GM21786 (cell line): ENCODE data around the gene FBXL5.

ENCODE experiments used
- ATAC-seq: cut with Tn5 transposase; IDR thresholded peaks from one replicate; pipeline ENCODE4 v1.9.1; 2021; ENCODE audit not compliant: unreplicated experiment

FBXL5 gene

DNA sequence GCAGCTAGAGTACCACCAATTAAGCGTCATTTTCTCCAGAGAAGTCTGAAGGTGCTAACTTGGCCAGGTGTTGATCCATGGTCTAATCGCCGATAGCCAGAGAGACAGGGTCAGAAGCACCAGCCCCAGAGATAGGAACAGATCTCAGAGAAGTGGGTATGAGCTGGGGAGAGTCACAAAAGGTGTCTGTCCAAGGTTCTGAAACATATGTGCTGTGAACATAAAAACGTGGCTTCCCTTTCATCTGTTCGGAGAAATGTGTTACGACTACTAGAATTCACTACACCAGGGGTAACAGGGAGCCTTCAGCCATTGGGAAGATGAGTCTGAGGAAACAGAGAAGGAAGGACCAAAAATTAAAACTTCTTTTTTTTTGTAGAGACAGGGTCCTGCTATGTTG lies 91.3 kb downstream of the FBXL5 start:
- no peak for ATAC-seq

DNA sequence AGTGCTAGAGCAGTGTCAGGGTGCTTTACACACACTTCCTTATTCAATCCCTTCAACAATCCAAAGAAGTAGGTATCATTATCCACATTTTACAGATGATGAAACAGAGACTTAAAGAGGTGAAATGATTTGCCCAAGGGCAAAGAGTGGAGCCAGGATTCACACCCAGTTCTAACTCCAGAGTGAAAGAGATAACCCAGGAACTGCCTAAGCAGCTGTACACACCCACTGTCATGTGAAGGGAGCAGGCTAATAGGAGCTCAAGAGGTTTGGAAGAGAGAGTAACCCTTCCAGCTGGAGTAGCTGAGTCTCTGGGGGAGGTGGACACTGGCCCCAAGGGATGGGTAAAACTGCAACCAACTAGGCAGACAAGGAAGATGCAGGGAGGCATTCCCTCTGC lies 92.5 kb downstream of the FBXL5 start:
- no peak for ATAC-seq

DNA sequence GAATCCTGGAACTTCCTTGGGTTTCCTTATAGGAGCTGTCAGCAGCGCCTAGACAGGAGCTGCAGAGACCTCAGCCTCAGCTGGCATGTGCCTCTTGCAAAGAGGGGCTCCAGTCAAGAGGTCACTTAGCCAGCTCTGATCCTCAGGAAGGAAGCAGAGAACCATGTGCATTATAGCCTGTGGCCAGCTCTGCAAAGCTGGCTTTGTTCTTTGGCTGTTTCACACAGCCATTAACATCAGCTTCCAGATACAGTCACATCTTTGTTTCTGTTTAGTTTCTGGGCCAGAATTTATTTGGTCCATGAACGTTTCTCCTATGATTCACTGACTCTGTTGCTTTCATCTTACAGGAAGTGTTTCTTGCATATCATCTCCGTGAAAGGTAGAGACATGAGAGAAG lies 93.0 kb downstream of the FBXL5 start:
- ATAC-seq, result no peak

DNA sequence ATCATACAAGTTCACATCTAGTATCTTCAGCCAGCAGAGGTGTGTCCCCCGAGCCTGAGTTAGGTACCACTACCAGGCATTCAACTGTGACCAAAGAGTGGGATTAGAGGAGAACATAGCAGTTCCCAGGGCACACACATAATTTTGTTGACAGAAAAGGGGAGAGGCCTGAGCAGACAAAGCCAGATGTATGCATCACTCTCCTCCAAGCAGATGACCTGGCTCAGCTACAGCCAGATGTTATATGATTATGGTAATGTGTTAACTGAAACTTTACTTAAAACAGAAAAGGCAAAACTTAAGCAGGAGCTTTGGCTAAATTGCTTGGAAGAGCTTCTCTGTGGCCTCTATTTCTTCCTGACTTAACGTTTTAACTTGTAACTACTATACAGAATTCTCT lies 96.6 kb downstream of the FBXL5 start:
- ATAC-seq, result no peak

- no peak for ATAC-seq
Measured at GRCh38 chr4:15557786-15558550, 97.2 kb downstream of the FBXL5 start.

DNA sequence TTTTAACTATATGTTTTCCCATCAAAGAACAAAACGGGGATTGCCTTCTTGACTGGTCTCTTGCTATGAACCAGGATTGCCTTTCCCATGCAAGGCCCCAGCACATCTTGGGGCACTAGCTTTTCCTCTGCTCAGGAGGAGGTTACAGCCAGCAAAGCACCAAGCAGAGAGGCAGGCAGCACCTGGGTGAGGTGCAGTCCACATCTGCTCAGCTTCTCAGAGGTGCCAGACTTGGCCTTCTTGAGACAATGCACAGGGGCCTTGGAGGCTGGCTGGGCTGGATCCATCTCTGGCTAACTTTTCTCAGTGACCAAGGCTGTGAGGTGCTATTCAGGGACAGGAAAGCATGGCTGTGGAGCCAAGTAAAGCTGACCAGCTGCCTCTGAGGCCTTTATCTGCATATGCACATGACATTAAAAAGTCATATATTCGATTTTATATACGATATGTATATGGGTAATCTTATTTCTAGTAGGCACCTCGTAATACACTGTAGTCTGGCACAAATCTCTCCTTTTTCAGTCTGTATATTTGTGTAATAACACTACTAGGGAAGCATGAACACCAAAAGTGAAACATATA lies 98.6 kb downstream of the FBXL5 start:
- no peak for ATAC-seq
